Gastrocnemius medialis (tissue), 4 donors: ENCODE measurements around the gene HES7. TPM values are rescaled to one million over a fixed set of nuclear protein-coding genes. Genes with fewer than 3 reads are reported as not detected.

Experiments
- ATAC-seq, 2 donors: fragments of 150-250 bp; one replicate each; pipeline ENCODE4 v1.9.1; 2016
- DNase-seq, 2 donors: peaks; one replicate each; pipeline ENCODE4 v3.0.0-alpha.2; 2019
- H3K27ac ChIP-seq, 4 donors: fragments of 200-600 bp; sonication (generic); 1 replicate in 1 of 4; 2 replicates in 3 of 4; pipeline ENCODE4 v1.5.1; 2016 to 2018; ENCODE audit warnings: mild to moderate bottlenecking in 2 of 4, moderate library complexity in 1 of 4
- H3K27me3 ChIP-seq, 3 donors: fragments of 200-600 bp; sonication (generic) in 2 of 3; 1 replicate in 1 of 3; 2 replicates in 2 of 3; pipeline versions ENCODE4 v1.5.1 to v1.6.0; 2016 to 2019; ENCODE audit warnings: mild to moderate bottlenecking in 1 of 3, moderate library complexity in 1 of 3
- H3K36me3 ChIP-seq, 2 donors: fragments of 200-600 bp; sonication (generic) in 1 of 2; one replicate each; pipeline ENCODE4 v1.5.1; 2017 to 2018
- H3K4me1 ChIP-seq, 2 donors: fragments of 200-600 bp; sonication (generic) in 1 of 2; one replicate each; pipeline ENCODE4 v1.5.1; 2016 to 2017; ENCODE audit warnings: mild to moderate bottlenecking in 2 of 2
- H3K4me3 ChIP-seq, 4 donors: fragments of 200-600 bp; sonication (generic) in 3 of 4; 1 replicate in 1 of 4; 2 replicates in 3 of 4; pipeline ENCODE4 v1.5.1; 2016 to 2019; ENCODE audit warnings: mild to moderate bottlenecking in 2 of 4
- H3K9me3 ChIP-seq, 3 donors: fragments of 200-600 bp; sonication (generic) in 2 of 3; 1 replicate in 1 of 3; 2 replicates in 2 of 3; pipeline ENCODE4 v1.5.1; 2016 to 2019
- CTCF ChIP-seq, 5 experiments: fragments of 450-650 bp in 3 of 5; fragments of 200-600 bp in 2 of 5; sonication (generic) in 2 of 5; IDR thresholded peaks in 4 of 5; conservative IDR thresholded peaks in 1 of 5; 1 replicate in 4 of 5; 2 replicates in 1 of 5; pipeline ENCODE4 v1.5.1; 2016 to 2019; ENCODE audit warnings: antibody characterized with exemption in 5 of 5, mild to moderate bottlenecking in 3 of 5, moderate library complexity in 3 of 5
- POLR2A ChIP-seq, 2 donors: fragments of 450-650 bp; IDR thresholded peaks; one replicate each; pipeline ENCODE4 v1.6.1; 2017; ENCODE audit warnings: antibody characterized with exemption in 2 of 2, mild to moderate bottlenecking in 2 of 2, moderate library complexity in 2 of 2
- in situ Hi-C, 4 donors: fragments of 200-750 bp; cut with MboI; loops; one replicate each; pipeline versions ENCODE4 v1.15.0 to v1.8.0; 2017; ENCODE audit warnings: low sequenced_read_pairs in 4 of 4
- intact Hi-C: fragments of 100-400 bp; cut with DNase I; formaldehyde crosslinking; loops from one replicate; pipeline ENCODE4 v1.15.1; 2023; ENCODE audit warnings: low total_unique reads
- total RNA-seq, 4 donors: library from RNA; depleted of rRNA; stranded (reverse); fragments of >200 nt; gene quantifications; one replicate each; pipeline versions ENCODE4 v1.1.0 to v1.2.3, GENCODE V29; 2016

HES7 gene
- total RNA-seq, 4 donors from 2014 or later: not detected

GRCh38 chr17:8161289-8162232, 37.7 kb upstream of the HES7 start:
- TF ChIP-seq CTCF (IDR thresholded peaks at IDR 0.05 in 4 of 5, conservative IDR thresholded peaks at IDR 0.05 in 1 of 5): no peak
- no peak for TF ChIP-seq POLR2A (IDR thresholded peaks at IDR 0.05)
- Histone ChIP-seq H3K4me1 (peaks cover 41 to 55% of the 10 kb centered on the region in 2 donors), H3K27ac (peak overlapping the region; percentile 98 to 100 (median 99)), H3K4me3 (peak overlapping the region; percentile 74 to 92 (median 78)), H3K9me3 (no peaks in the 10 kb centered on the region), H3K36me3 (peaks cover 0 to 19% of the 10 kb centered on the region in 2 donors), H3K27me3 (no peaks in the 10 kb centered on the region)
- intact Hi-C loops (loop anchor here (2.0 kb wide), 1 partner anchor 61 kb away; no protein-coding TSS in a partner anchor), in situ Hi-C loops (no loop called here)
- ATAC-seq (no peak), DNase-seq (no peak)

GRCh38 chr17:8160741-8161221, 36.9 kb upstream of the HES7 start:
- H3K27ac ChIP-seq: peak overlapping the region; percentile 98 to 100 (median 99)
- H3K4me3 ChIP-seq: peak overlapping the region in 1 of 4 donors; percentile 92
- no peaks in the 10 kb centered on the region for H3K9me3 ChIP-seq
- TF ChIP-seq CTCF (IDR thresholded peaks at IDR 0.05 in 4 of 5, conservative IDR thresholded peaks at IDR 0.05 in 1 of 5) (no peak), POLR2A (IDR thresholded peaks at IDR 0.05) (no peak)
- intact Hi-C loops (no loop called here), in situ Hi-C loops (no loop called here)
- H3K27me3 ChIP-seq: no peaks in the 10 kb centered on the region
- peaks cover 41 to 55% of the 10 kb centered on the region in 2 donors for H3K4me1 ChIP-seq
- DNase-seq: no peak
- H3K36me3 ChIP-seq: peaks cover 0 to 19% of the 10 kb centered on the region in 2 donors
- no peak for ATAC-seq

GRCh38 chr17:8160224-8160577, 36.3 kb upstream of the HES7 start:
- DNase-seq: no peak
- intact Hi-C loops (no loop called here), in situ Hi-C loops (no loop called here)
- Histone ChIP-seq H3K4me1 (peaks cover 41 to 55% of the 10 kb centered on the region in 2 donors), H3K36me3 (peaks cover 0 to 19% of the 10 kb centered on the region in 2 donors), H3K4me3 (no peak overlapping the region), H3K9me3 (no peaks in the 10 kb centered on the region), H3K27me3 (no peaks in the 10 kb centered on the region), H3K27ac (peak overlapping the region; percentile 98 to 100 (median 99))
- no peak for TF ChIP-seq POLR2A (IDR thresholded peaks at IDR 0.05)
- TF ChIP-seq CTCF (IDR thresholded peaks at IDR 0.05 in 4 of 5, conservative IDR thresholded peaks at IDR 0.05 in 1 of 5): no peak
- ATAC-seq: no peak

- peaks cover 0 to 19% of the 10 kb centered on the region in 2 donors for H3K36me3 ChIP-seq
- ATAC-seq (no peak), DNase-seq (no peak)
- no peaks in the 10 kb centered on the region for H3K9me3 ChIP-seq
- in situ Hi-C loops (no loop called here), intact Hi-C loops (loop anchor here (2.0 to 10.0 kb wide), 2 partner anchors 27 to 585 kb away; partner anchors contain the start of gene CD68)
- no peaks in the 10 kb centered on the region for H3K27me3 ChIP-seq
- peaks cover 37 to 51% of the 10 kb centered on the region in 2 donors for H3K4me1 ChIP-seq
- peak overlapping the region; percentile 98 to 100 (median 99) for H3K27ac ChIP-seq
- no peak overlapping the region for H3K4me3 ChIP-seq
- TF ChIP-seq POLR2A (IDR thresholded peaks at IDR 0.05): no peak
- TF ChIP-seq CTCF (IDR thresholded peaks at IDR 0.05 in 4 of 5, conservative IDR thresholded peaks at IDR 0.05 in 1 of 5): no peak
Observed at GRCh38 chr17:8159459-8160223, 35.7 kb upstream of the HES7 start.
